ENCODE measurements around the gene FGG. TPM values are rescaled to one million over a fixed set of nuclear protein-coding genes. Genes with fewer than 3 reads are reported as not detected.

FGG gene
- total and polyA plus RNA-seq, 3 donors from 2014 or later, result 0.25 to 5.1 (median 2.8) TPM

DNA sequence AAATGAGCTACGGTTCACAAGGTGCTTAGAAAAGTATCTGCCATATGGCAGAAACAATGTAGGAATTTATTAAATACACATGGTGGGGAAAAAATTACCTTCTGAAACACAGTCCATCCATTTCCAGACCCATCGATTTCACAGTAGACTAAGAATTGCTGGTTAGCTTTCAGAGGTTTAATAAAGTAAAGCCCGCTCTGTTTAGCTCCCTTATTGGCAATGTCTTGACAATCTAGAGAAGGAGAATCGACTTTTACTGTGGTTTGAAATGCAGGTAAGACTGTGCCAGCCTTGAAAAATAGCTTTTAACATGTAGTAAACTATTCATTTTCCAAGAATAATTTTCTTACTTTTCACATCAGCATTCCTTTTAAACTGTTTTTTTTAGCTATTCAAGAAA, 2.9 kb downstream of the FGG start:
- Histone ChIP-seq H3K9me3 (no peaks in the 10 kb centered on the region), H3K27me3 (no peaks in the 10 kb centered on the region), H3K27ac (no peak overlapping the region), H3K36me3 (ENCODE audit: low read depth, missing control alignments) (no peaks in the 10 kb centered on the region), H3K4me1 (no peaks in the 10 kb centered on the region), H3K4me3 (no peak overlapping the region)
- WGBS, 2 donors, result 92% methylated on average over 4 of the region's 4 CpGs
- no peak for DNase-seq
- TF ChIP-seq POLR2A (IDR thresholded peaks at IDR 0.05), result no peak
- TF ChIP-seq, protein P1, sequence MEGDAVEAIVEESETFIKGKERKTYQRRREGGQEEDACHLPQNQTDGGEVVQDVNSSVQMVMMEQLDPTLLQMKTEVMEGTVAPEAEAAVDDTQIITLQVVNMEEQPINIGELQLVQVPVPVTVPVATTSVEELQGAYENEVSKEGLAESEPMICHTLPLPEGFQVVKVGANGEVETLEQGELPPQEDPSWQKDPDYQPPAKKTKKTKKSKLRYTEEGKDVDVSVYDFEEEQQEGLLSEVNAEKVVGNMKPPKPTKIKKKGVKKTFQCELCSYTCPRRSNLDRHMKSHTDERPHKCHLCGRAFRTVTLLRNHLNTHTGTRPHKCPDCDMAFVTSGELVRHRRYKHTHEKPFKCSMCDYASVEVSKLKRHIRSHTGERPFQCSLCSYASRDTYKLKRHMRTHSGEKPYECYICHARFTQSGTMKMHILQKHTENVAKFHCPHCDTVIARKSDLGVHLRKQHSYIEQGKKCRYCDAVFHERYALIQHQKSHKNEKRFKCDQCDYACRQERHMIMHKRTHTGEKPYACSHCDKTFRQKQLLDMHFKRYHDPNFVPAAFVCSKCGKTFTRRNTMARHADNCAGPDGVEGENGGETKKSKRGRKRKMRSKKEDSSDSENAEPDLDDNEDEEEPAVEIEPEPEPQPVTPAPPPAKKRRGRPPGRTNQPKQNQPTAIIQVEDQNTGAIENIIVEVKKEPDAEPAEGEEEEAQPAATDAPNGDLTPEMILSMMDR (IDR thresholded peaks at IDR 0.05), result no peak
- intact Hi-C loops (cut with DNase I; ENCODE audit: low total_unique reads), result no loop called here

DNA sequence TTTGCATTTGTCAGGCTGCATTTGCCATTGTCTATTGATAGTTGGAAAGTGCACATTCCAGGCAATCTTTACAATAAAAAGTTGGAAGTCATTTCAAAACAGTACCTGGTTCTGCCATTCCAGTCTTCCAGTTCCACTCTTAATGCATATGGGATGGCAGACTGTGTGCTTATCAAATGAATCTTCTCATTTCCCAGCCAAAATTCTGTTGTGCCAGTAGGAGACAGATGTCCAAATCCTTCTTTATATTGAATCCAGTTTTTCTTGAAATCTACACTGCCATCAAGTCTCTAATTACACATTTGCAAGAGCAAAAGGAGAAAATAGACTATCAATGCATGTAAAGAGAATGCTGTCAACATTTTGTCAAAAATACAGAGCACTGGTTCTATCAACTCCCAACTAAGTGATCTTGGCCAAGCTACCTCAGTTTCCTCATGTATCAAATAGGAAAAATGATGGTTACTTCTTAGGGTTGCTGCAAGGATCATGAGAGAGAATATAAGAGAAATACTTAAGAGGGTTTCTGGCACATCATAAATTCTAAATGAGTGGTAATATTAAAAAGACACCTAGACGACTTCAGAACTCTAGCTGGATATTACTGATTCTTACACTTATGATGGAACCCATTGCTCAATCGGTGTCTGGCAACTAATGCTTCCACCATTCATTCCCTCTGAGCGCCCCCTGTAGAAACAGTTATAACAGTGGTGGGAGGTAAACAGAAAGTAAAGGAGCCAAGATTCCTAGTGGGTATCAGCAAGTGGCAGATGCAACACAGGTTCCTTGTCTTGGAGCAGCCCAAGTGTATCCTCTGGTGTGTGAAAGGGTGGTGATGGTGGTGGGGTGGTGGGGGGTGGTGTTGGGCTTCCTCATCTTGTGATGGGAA, 3.8 kb downstream of the FGG start:
- intact Hi-C loops (cut with DNase I; ENCODE audit: low total_unique reads), result no loop called here

DNA sequence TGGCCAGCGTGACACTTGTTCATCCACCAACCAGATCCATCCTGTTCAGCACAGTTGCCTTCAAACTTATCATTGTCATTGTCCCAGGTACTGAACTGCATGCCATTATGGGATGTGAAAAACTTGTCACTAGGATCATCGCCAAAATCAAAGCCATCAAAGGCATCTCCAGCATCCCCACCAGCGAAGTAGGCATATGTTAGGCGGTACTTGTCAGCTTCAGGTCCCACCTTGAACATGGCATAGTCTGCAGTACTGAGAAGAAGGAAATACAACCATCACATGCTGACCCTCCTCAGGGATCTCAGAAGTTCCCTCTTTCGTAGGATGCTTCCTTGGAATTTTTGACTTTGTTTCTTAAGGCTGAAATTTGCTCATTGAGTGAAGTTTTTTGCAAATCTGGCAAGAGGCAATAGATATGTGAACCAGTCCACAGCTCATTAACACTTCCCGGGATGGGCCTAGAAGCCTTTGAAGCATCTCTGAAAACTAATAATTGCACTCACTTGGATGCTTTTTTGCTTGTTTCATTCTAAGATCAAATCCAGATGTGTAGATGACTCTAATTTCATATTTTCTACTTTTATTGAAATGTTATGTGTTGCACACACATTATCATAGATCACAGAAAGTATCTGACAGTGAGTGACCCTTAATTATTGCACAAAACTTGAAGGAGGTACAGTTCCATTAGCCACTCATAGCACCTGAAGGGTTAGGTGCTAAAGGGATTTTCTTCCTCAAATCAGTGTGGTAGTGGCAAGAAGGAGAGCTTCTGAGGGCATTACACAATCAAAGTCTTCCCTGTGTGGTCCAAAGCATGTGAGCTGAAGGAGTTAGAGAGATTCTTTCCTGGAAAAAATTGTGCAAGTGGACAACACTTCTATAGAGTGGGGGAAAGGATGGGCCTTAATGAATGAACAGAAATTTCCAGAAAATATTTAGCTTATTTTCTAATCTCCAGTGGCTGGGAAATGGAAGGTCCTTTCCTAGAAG, 5.4 kb downstream of the FGG start:
- H3K4me3 ChIP-seq, result no peak overlapping the region
- no peaks in the 10 kb centered on the region for H3K27me3 ChIP-seq
- no peak for TF ChIP-seq POLR2A (IDR thresholded peaks at IDR 0.05)
- TF ChIP-seq, protein P1 (IDR thresholded peaks at IDR 0.05), result no peak
- no peak overlapping the region for H3K27ac ChIP-seq
- intact Hi-C loops (cut with DNase I; ENCODE audit: low total_unique reads), result no loop called here
- no peaks in the 10 kb centered on the region for H3K4me1 ChIP-seq
- 91 to 96% methylated on average over 6 of the region's 6 CpGs for WGBS, 2 donors
- DNase-seq, result no peak
- H3K36me3 ChIP-seq (ENCODE audit: low read depth, missing control alignments), result no peaks in the 10 kb centered on the region
- no peaks in the 10 kb centered on the region for H3K9me3 ChIP-seq

More for the DNA sequence above, 3.8 kb downstream of the FGG start:
- DNase-seq, result no peak
- TF ChIP-seq, protein P1 (IDR thresholded peaks at IDR 0.05), result no peak
- TF ChIP-seq POLR2A (IDR thresholded peaks at IDR 0.05), result no peak
- WGBS, 2 donors, result 87 to 92% methylated on average over 3 of the region's 3 CpGs
- H3K27me3 ChIP-seq, result no peaks in the 10 kb centered on the region
- H3K9me3 ChIP-seq, result no peaks in the 10 kb centered on the region
- no peaks in the 10 kb centered on the region for H3K4me1 ChIP-seq
- no peak overlapping the region for H3K4me3 ChIP-seq
- H3K36me3 ChIP-seq (ENCODE audit: low read depth, missing control alignments), result no peaks in the 10 kb centered on the region
- H3K27ac ChIP-seq, result no peak overlapping the region

DNA sequence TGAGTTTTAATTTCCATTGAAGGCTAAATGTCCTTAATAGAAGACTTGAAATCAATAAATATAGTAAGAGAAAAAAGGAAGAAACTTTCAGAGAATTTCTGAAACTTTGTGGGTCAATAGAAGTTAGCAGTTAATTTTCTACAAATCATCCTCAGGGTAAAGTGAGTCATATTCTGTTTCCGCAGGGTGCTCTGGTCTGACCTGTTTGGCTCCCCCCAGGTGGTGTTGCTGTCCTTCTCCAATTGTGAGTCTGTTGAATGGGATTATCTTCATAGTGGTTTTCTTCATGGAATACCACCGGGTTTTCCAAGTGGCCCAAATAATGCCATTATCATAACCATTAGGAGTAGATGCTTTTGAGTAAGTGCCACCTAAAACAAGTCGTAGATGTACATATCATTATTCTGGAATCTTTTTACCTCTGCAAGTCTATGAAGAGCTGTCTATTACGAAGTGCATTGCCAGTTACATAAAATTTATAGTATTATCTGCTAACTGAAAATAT, 7.7 kb downstream of the FGG start:
- no peak for TF ChIP-seq POLR2A (IDR thresholded peaks at IDR 0.05)
- TF ChIP-seq, protein P1 (IDR thresholded peaks at IDR 0.05), result no peak
- no peaks in the 10 kb centered on the region for H3K9me3 ChIP-seq
- no peak overlapping the region for H3K27ac ChIP-seq
- 84 to 85% methylated on average over 4 of the region's 4 CpGs for WGBS, 2 donors
- H3K36me3 ChIP-seq (ENCODE audit: low read depth, missing control alignments), result no peaks in the 10 kb centered on the region
- no peaks in the 10 kb centered on the region for H3K4me1 ChIP-seq
- no peaks in the 10 kb centered on the region for H3K27me3 ChIP-seq
- no peak for DNase-seq
- intact Hi-C loops (cut with DNase I; ENCODE audit: low total_unique reads), result no loop called here
- no peak overlapping the region for H3K4me3 ChIP-seq

Data from testis (tissue), 3 donors.